ENCODE measurements around the gene RAB8A. TPM values are rescaled to one million over a fixed set of nuclear protein-coding genes. Genes with fewer than 3 reads are reported as not detected.

The RAB8A gene
- total and polyA plus RNA-seq, 2 of the 8 experiments (the other 6 are each of a cell fraction or from before 2014, with no cell fraction given): 65.8 to 97.0 TPM

DNA sequence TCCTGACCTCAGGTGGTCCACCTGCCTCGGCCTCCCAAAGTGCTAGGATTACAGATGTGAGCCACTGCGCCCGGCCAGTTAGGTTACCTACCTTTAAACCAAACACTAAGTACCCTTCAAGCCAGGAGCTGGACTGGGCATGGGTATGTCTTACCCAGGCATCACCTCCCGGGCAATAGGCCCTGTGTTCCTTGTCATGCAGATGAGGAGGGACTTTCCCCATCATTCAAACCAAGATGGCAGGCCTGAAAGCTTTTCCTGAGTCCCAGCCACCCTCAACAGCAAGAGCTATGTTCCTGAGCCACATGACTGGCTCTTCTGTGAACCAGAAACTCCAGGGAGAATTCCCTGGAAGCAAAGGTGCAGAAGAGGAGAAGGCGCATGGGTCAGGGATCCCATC, 9.5 kb downstream of the RAB8A start:
- H2BK15ac ChIP-seq (ENCODE audit: low read length): no peak overlapping the region
- no peak overlapping the region for H2BK5ac ChIP-seq (ENCODE audit: low read depth, low read length)
- no peak overlapping the region for H2BK20ac ChIP-seq (ENCODE audit: low read length)
- no peak overlapping the region for H3K18ac ChIP-seq (ENCODE audit: extremely low read depth, low read length)
- DNase-seq (ENCODE audit: low read depth in 1 of 2, low spot score in 2 of 2): no peak
- ChIA-PET POLR2A (ENCODE audit: partially characterized antibody) (interaction anchor here (0.8 to 2.8 kb wide), 2 partner anchors 16 to 35 kb away, joined by 3 to 9 read pairs; no protein-coding TSS in a partner anchor), CTCF (ENCODE audit: partially characterized antibody) (no interaction called here)
- no peak overlapping the region for H3K23ac ChIP-seq (ENCODE audit: insufficient read length)
- H3K56ac ChIP-seq (replicated peaks; ENCODE audit: insufficient read length, low read depth, low read length): no peak overlapping the region
- H3K27me3 ChIP-seq (replicated peaks in 1 of 4; ENCODE audit: control insufficient read depth in 3 of 4, extremely low read depth in 1 of 4, insufficient read depth in 3 of 4, low read length in 3 of 4): no peaks in the 10 kb centered on the region
- H3K79me1 ChIP-seq (ENCODE audit: low read depth, low read length): no peaks in the 10 kb centered on the region; the same call in 1 of the 2 replicates
- H3K27ac ChIP-seq (ENCODE audit: low read depth, low read length): no peak overlapping the region; the same call in 1 of the 2 replicates
- WGBS, 2 experiments (ENCODE audit: extremely low coverage in 1 of 2, insufficient coverage in 1 of 2, insufficient read length in 1 of 2, insufficient replicate concordance in 2 of 2, low coverage in 1 of 2, low lambda C conversion rate in 2 of 2, missing lambda C conversion rate in 1 of 2): 82% methylated on average over 5 of the region's 5 CpGs; no CpG with 5 or more reads in 1 of the 2 experiments
- H4K91ac ChIP-seq (replicated peaks; ENCODE audit: insufficient read length, low read length): no peak overlapping the region
- H2AK5ac ChIP-seq (ENCODE audit: low read depth, low read length): no peak overlapping the region
- H2AFZ ChIP-seq (ENCODE audit: low read length): no peak overlapping the region
- H2BK12ac ChIP-seq (ENCODE audit: low read depth, low read length): no peak overlapping the region
- no peak overlapping the region for H3K4me3 ChIP-seq (ENCODE audit: extremely low read depth in 1 of 4, insufficient read depth in 2 of 4, low read depth in 3 of 4, low read length in 4 of 4)
- no peak overlapping the region for H3K4me2 ChIP-seq (ENCODE audit: insufficient read depth in 1 of 2, low read depth in 2 of 2, low read length in 2 of 2)
- no peaks in the 10 kb centered on the region for H3K9me3 ChIP-seq (ENCODE audit: insufficient read depth in 2 of 2, low read depth in 1 of 2, low read length in 1 of 2)
- H3K23me2 ChIP-seq (ENCODE audit: low read depth, low read length): no peaks in the 10 kb centered on the region
- H4K8ac ChIP-seq (ENCODE audit: extremely low read depth, insufficient read depth, low read length): no peak overlapping the region
- peaks cover 0 to 6% of the 10 kb centered on the region in 2 experiments; a peak in 1 of 4 replicates for H3K79me2 ChIP-seq (ENCODE audit: control insufficient read depth in 1 of 2, insufficient read depth in 2 of 2, low read length in 2 of 2)
- H3K14ac ChIP-seq (ENCODE audit: insufficient read length): no peak overlapping the region
- no peak overlapping the region for H2BK120ac ChIP-seq (replicated peaks; ENCODE audit: low read depth, low read length)
- no peak for FAIRE-seq
- no peak overlapping the region for H3K4ac ChIP-seq (replicated peaks; ENCODE audit: insufficient read length, low read depth, low read length)
- peaks cover 6 to 20% of the 10 kb centered on the region in 2 experiments for H4K20me1 ChIP-seq (replicated peaks in 1 of 2; ENCODE audit: control insufficient read depth in 1 of 2, insufficient read depth in 2 of 2, low read length in 2 of 2)
- no peak overlapping the region for H3K9ac ChIP-seq (replicated peaks in 1 of 4; ENCODE audit: extremely low read depth in 1 of 4, low read depth in 3 of 4, low read length in 3 of 4)
- H3K4me1 ChIP-seq (replicated peaks in 1 of 4; ENCODE audit: control insufficient read depth in 3 of 4, insufficient read depth in 4 of 4, low read length in 3 of 4): no peaks in the 10 kb centered on the region
- H4K5ac ChIP-seq (ENCODE audit: insufficient read length, low read depth, low read length): no peak overlapping the region
- H3K36me3 ChIP-seq (ENCODE audit: control insufficient read depth in 2 of 4, insufficient read depth in 4 of 4, low read length in 3 of 4): peaks cover 32 to 55% (median 48%) of the 10 kb centered on the region in 4 experiments
- no peak for TF ChIP-seq TAF7 (optimal IDR thresholded peaks at IDR 0.05; ENCODE audit: borderline replicate concordance, low read depth, low read length)
- no peak for TF ChIP-seq ZNF274 (IDR thresholded peaks at IDR 0.05; ENCODE audit: borderline replicate concordance, extremely low read depth, low read length)
- no peak for TF ChIP-seq EZH2 (IDR thresholded peaks at IDR 0.05; ENCODE audit: low read depth, low read length, severe bottlenecking)
- no peak for TF ChIP-seq POLR2A (IDR thresholded peaks at IDR 0.05; ENCODE audit: control extremely low read depth in 1 of 2, low read depth in 2 of 2, low read length in 2 of 2)
- TF ChIP-seq CBX5 (IDR thresholded peaks at IDR 0.05; ENCODE audit: low read depth, low read length): no peak
- no peak for TF ChIP-seq POU5F1 (IDR thresholded peaks at IDR 0.05; ENCODE audit: low read depth, low read length)
- no peak for TF ChIP-seq TBP (IDR thresholded peaks at IDR 0.05; ENCODE audit: low read depth, low read length)
- no peak for TF ChIP-seq TAF1 (IDR thresholded peaks at IDR 0.05; ENCODE audit: low read depth, low read length)
- TF ChIP-seq SP1 (IDR thresholded peaks at IDR 0.05; ENCODE audit: low read depth, low read length): no peak
- TF ChIP-seq NANOG (IDR thresholded peaks at IDR 0.05; ENCODE audit: insufficient read depth, low read depth, low read length, poor library complexity, severe bottlenecking): no peak
- no peak for TF ChIP-seq CTBP2 (IDR thresholded peaks at IDR 0.05; ENCODE audit: borderline replicate concordance, insufficient read depth, insufficient read length, low read length)
- no peak for TF ChIP-seq MAFK (IDR thresholded peaks at IDR 0.05; ENCODE audit: low read depth, low read length)
- no peak for TF ChIP-seq KDM4A (IDR thresholded peaks at IDR 0.05; ENCODE audit: low read depth, low read length, severe bottlenecking)
- TF ChIP-seq SP4 (IDR thresholded peaks at IDR 0.05; ENCODE audit: low read length): no peak
- no peak for TF ChIP-seq SP2 (IDR thresholded peaks at IDR 0.05; ENCODE audit: low read length)

Measured in H1 (cell line).